Retinal pigment epithelial cell (primary cell): ENCODE measurements around the gene NSMF.

ENCODE experiments used
- DNase-seq: peaks from one replicate; pipeline ENCODE4 v3.0.0-alpha.2; 2010; ENCODE audit warnings: low read depth
- H3K4me3 ChIP-seq: 2 replicates; pipeline ENCODE4 v1.5.1; 2011; ENCODE audit warnings: mild to moderate bottlenecking, low read length, control low read depth, moderate library complexity
- CTCF ChIP-seq: conservative IDR thresholded peaks from 2 replicates; pipeline ENCODE4 v1.5.1; 2011; ENCODE audit warnings: low read depth, low read length, control low read depth, inconsistent platforms

NSMF gene, protein sequence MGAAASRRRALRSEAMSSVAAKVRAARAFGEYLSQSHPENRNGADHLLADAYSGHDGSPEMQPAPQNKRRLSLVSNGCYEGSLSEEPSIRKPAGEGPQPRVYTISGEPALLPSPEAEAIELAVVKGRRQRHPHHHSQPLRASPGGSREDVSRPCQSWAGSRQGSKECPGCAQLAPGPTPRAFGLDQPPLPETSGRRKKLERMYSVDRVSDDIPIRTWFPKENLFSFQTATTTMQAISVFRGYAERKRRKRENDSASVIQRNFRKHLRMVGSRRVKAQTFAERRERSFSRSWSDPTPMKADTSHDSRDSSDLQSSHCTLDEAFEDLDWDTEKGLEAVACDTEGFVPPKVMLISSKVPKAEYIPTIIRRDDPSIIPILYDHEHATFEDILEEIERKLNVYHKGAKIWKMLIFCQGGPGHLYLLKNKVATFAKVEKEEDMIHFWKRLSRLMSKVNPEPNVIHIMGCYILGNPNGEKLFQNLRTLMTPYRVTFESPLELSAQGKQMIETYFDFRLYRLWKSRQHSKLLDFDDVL

GRCh38 chr9:137459152-137459600 is at the start of gene NSMF:
NSMF (minus strand) TSS chr9:137459334; CDS start chr9:137459102, 232 bp downstream.
- no peak for TF ChIP-seq CTCF
- H3K4me3 ChIP-seq, result peak within 1 kb of the TSS; percentile 65
- no peak for DNase-seq

DNA sequence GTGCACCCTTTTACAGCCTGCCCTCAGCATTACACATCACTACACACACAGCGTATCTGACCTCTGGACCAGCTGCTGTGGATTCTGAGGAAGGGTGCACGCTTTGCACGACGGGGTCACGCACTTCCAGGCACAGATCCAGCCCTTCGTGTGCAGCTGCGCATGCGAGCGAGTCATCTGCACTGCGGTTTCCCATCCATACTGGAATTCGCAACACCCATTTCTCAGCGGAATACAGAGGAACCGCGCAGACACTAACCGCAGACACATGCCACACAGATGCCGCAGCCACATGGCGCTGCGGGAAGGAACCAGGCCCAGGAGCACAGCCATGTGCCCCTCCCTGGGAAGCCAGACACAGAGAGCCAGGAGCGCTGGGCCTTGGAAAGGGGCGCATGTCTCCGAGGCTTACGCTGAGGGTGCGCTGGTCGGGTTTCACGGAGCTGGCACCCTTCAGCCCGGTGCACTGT is 47.6 kb upstream of the NSMF start:
- no peak for TF ChIP-seq CTCF
- no peak for DNase-seq

GRCh38 chr9:137506274-137506673 is 47.1 kb upstream of the NSMF start:
- no peak overlapping the region for H3K4me3 ChIP-seq
- DNase-seq, result no peak
- no peak for TF ChIP-seq CTCF

More for the DNA sequence above, 47.6 kb upstream of the NSMF start:
- H3K4me3 ChIP-seq, result no peak overlapping the region

DNA sequence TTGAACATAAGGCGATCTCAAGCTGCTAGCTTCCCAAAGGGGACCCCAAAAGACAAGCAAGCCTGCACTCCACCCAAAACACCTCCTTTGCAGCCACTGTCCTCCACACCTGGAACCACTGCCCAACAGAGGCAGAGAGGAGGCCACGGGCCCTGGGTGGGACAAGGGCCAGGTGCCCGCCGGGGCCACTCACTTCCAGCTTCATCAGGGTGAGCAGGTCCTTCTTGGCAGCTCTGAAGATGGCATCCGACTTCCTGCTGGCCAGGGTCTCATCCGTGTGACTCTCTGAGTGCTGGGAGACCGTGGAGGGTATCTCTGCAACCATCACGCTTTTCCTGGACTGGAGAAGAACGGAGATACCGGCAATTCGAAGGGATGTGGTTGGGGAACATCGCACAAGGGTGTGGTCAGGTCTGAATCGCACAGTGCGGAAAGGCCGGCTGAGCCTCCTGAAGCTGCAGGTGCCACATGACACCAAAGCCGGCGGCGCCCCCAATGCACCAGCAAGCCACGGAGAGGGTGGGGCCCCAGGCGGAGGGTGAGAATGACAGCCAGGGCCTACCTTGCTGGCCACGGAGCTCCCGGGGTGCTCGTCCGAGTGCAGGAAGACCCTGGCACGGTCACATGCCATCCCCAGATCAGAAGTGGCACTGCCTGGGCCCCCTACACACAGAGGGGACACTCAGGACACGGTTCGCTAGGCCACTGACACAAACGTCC is 46.4 kb upstream of the NSMF start:
- no peak overlapping the region for H3K4me3 ChIP-seq
- DNase-seq, result no peak
- no peak for TF ChIP-seq CTCF

DNA sequence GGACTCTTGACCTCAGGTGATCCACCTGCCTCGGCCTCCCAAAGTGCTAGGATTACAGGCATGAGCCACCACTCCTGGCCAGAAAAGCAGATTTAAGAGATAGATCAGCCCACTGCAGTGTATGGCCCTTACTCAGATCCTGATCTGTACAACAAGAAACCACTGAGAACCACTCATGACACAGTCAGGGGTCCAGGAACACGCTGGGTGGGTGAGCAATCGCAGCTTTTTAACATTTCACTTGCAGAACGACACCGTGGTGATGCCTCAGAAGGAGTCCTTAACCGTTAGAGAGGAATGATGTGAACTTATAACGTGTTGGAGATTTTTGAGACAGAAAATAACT is 45.3 kb upstream of the NSMF start:
- TF ChIP-seq CTCF, result no peak
- DNase-seq, result no peak
- H3K4me3 ChIP-seq, result no peak overlapping the region

DNA sequence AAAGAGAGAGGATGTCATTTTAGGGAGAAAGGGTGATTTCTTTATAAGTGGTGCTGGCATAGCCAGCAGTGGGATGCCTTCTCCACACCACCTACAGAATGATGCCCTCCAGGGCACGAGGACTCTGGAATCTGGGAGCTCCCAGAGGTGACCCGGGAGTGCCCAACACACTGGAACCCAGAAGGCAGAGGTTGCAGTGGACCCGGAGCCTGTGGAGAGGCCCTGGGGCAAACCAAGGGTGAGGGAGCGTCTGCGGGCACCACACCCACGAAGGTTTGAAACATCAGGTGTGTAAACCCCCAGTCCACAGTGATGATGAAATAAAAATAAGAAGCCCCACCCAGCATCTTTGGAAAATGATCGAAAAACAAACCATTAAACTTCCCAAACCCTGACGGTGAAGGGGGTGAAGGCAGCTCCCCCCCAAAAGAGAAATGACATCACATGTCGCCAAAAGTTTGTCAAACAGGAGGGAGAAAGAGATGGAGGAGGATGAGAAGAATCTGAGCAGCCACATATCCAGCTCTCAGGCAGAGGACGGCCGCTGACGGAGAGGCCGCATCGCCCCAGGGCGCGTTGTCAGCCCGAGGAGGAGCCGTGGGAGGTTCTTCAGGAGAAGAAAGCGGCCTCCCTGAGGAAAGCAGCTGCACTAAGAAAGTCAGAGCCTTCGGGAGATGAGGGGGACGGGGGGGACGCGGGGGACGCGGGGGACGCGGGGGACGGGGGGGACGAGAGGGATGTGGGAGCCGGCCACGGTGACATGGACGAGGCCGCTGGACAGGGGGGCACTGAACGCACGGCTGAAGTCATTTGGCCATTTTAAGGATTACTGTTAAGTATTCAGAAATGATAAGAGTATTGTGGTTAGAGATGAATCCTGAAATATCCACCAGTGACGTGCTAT is 43.1 kb upstream of the NSMF start:
- TF ChIP-seq CTCF, result no peak
- DNase-seq, result no peak
- no peak overlapping the region for H3K4me3 ChIP-seq
